ENCODE measurements around the gene GLRA3.

DNA sequence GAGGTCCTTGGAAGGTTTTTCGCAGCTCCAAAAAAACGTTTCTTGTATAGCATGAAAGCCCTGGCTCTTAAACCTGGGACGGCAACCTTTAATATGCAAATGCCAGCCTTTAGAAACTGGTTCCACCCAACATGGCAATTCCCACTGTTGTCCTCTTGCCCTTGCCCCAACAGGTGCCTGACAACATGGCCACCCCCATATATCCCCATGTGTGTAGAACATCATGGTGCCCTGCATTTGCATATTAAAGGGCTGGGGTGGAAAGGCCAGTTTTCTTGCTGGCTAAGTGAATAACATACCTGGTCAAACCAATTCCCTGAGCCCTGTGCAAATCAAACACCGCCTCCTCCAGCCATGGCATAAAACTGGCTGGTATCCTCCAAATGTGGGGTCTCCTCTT lies 26.0 kb upstream of the GLRA3 start:
- TF ChIP-seq YY1 (IDR thresholded peaks at IDR 0.05; ENCODE audit: insufficient read depth, insufficient read length) (no peak), ZNF274 (IDR thresholded peaks at IDR 0.05; ENCODE audit: low read depth, low read length) (no peak)

All from NT2/D1 (cell line).